Measurements from ENCODE around the gene RBMS1.

- TF ChIP-seq POLR2A (IDR thresholded peaks at IDR 0.05) (no peak), CTCF (IDR thresholded peaks at IDR 0.05) (no peak)
Observed at GRCh38 chr2:160267692-160268091, 225.9 kb downstream of the RBMS1 start.

Data from tibial nerve (tissue), 3 donors.